NOMO-1 treated with dmso at 0.1 percent for 144 hours (cell line): ENCODE measurements around the gene BLID.

Experiments used
- DNase-seq: peaks from one replicate; lab custom pipeline; 2025; ENCODE audit not compliant: unreplicated experiment; lab: John Stamatoyannopoulos, UW

The BLID gene

DNA sequence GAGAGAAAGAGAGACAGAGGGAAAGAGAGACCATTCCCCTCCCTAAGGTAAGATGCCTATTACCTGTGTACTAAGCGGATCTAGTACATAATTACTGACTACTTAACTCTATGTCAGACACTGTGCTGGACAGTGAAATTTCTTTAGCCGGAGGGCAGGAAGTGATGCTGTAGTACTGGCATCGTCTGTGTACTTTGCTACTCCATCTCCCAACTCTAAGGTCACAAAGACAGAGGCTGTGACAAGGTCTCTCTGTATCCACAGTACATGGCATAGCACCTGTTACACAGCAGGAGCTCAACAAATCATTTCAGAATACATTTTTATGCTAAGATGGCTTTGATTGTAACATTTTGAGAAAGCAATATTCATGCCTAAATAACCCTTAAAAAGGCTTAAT is 9.0 kb downstream of the BLID start:
- no peak for DNase-seq

GRCh38 chr11:122105044-122105758 is 10.8 kb downstream of the BLID start:
- DNase-seq: no peak

DNA sequence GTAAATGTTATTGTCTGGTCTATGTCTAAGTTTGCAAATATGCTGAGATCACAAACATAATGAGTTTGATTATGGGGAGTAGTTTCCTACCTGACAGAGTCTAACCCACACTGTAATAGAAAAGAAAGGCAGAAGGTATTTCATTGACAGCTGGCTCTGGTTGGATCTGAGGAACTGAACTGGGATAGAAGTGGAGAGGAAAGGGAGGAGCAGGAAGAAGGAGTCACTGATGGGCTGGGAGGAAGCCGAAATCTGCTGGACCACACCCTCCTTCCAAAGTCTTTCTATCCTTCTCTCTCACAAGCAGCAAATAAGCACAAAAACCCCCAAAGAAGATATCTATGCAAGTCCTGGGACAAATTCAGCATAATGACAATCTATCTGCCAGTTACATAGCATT is 11.7 kb downstream of the BLID start:
- DNase-seq: no peak

- no peak for DNase-seq
Measured at GRCh38 chr11:122103726-122104125, 12.3 kb downstream of the BLID start.

DNA sequence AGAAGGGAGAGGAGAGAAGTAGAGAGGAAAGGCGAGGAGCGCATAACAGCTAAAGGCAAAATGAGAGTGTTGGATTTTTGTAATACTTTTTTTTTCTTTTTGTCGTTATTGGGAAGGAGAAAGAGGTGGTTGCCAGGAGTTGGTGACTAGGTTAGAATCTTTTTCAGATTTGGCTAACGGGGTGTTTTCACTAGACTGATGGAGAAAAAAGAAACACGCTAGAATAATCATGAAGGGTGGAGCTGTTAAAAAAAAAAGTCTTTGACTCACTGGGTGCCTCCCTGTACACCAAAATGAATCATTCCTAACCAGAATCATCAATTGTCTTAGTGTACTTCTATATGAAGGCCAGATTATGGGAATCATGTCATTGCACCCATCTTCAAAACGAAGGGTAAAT is 12.7 kb downstream of the BLID start:
- no peak for DNase-seq

DNA sequence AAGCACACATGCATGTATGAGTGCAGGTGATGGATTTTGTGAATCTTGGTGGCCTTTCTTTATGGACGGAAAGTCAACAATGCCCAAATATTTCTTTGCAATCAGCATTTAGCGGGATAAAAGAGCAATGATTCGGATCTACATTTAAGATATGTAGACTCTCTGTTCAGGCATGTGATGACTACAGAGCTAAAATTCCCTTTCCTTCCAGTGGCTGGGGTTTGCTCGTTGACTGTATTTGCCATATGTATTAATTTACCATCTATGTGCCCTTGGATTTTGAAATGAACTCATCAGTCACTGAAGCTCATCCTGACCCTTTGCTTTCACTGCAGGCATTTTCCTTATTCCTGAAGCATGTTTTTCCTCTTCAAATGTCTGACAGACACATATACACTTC is 13.6 kb downstream of the BLID start:
- no peak for DNase-seq

DNA sequence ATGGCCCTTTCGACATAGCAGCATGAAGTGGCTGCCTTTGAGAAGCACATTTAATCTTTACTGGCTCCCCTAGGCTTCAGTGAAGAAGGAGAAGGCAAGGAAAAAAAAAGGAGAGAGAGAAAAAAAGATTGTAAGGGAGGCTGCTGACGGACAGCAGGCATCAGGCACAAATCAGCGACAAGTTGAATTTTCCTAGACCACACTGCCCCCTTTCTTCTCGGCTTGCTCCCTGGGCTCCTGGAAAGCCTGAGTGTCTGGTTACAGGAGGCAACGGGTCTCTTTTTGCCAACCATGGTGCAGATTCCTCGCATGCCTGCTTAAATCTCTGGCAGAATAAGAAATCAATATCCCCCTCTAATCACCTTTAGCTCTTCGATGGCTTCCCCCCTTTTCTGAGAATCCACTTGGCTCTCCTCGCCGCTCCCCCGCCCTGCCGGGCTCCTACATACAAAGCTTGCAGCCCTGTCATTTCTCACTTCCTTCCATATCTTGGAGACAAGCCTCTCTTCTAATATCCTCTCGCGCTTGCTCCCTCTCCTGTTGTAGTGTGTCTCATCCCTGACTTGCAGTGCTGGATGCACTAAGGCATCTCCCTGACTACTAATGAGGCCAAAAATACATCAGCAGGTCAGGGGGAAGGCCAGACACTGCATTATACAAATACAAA is 14.3 kb downstream of the BLID start:
- DNase-seq: peak; percentile 21

- DNase-seq: no peak
Measured at GRCh38 chr11:122100756-122101080, 15.3 kb downstream of the BLID start.

- DNase-seq: no peak
Measured at GRCh38 chr11:122100037-122100755, 15.8 kb downstream of the BLID start.

DNA sequence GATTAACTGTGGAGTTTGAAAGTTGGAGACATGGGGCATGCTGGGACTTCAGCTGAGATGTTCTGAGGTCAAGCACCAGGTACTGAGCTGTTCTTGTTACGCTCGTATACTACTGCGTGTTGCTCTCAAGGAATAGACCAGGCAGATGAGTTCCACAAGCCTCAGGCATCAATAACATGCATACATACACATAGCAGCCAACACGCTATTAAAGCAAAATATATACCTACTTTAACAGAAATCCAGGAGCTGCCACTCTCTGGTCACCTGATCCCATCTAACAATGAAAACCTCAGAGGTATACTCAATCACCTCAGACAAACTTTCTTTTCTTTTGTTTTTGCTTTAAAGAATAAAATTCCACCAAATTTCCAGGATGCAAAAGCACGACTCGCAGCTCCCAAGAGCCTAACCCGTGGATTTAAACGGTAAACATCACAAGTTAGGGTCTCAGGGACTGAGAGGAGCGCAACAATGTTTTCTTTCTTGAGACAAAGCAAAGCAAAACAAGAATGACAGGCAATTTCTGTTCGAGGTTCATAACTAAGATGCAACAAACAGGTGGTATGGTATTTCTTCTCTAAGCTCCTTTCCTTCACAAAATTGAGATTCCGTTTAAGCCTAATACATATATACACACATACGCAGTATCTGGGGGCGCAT is 16.5 kb downstream of the BLID start:
- DNase-seq: no peak

DNA sequence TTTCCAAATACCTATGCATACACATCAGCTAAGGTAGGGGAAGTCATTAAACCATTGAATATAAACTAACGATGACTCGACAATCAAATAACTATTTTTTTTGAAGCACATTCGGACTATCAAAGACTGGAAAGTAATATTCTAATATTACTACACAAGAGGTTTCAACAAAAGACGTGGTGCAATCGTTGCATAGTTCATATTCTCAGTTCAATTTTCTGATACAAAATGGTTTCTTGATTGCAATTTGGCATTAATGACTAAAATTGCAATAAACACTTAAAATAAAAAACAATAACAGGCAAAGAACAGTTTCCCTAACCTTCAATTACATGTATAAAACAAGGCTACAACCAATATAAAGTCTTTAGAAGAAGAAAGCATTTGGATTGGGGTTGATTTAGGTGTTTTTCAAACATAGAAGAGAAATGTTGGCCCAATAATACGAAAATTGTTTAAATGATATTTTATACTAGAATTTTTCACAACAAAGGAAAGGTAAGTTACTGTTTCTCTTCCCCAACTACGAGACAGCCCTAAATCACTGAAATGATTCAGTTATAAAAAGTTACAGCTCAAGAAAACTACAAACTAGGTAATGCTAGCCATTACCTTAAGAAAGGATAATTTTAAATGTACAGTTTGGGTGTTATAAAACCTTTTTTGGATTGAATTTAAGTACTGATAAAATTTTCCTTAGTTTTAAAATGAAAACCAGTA is 17.6 kb downstream of the BLID start:
- no peak for DNase-seq

- no peak for DNase-seq
Measured at GRCh38 chr11:122097419-122098001, 18.5 kb downstream of the BLID start.

- no peak for DNase-seq
Measured at GRCh38 chr11:122096272-122097112, 19.5 kb downstream of the BLID start.

DNA sequence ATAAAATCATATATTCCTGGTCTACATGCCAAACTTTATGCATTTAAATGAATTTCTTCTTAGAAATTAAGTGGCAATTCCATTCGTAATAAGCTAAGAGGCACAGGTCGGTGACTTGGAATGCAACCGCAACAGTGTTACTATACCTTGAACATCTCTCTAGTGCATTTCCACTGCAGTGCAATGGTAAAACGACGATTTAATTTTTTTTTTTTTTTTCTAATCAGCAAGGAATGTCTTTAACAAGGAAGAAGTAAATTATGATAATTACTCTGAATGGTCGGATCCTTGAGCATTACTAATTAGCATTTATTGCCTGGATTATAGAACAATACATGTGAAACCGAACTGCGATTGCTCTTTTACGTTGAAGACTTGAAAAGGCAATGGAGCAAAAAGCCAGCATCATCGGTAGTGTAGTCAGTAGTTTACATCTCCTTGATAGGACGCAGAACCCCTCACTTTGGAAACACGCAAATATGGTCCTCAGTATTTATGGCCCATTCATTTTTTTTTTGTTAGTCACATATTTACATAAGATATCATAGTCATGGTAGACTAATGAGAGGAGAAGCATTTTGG is 20.2 kb downstream of the BLID start:
- no peak for DNase-seq

DNA sequence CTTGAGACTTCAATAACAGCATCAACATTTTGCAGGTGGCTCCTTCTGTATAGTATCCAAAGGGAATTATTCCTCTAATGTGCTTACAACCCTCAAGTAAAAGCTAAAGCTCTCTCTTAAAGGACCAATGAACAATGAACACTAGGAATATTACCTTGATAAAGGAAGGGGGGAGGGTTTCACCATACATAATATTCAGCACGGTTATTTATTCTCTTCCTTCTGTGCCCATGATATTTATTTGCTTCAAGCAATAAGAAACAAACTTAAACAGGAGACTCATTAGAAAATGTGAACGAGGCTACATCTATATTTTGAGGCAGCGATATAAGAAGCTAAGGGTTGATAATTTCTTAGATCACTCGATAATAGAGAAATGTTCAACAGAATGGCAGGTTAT is 21.2 kb downstream of the BLID start:
- no peak for DNase-seq

DNA sequence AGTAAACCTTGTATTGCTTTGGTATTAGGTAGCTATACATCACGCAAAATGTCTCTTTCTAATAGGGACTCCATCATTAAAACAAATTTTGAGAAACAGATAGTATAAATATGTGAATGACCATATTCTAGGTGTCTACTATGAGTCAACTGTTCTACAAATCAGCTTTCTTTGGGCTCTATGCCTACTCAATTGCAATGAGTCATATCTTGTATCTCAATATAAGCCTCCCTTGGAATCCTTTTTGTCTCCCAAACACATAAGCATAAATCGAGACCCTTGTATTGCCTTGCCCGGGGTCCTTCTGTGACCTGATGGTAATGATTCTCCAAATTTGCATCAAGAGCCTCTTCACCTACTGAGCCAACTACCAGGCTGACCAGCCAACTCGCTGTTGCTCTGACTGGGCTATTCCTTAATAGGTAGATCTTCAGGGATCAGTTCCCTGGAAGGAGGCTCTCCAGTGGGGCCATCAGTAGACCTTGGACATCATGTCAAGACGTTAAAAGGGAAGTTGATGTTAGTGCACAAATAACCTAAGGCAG is 22.2 kb downstream of the BLID start:
- no peak for DNase-seq

- DNase-seq: no peak
Measured at GRCh38 chr11:122091835-122092234, 24.2 kb downstream of the BLID start.

DNA sequence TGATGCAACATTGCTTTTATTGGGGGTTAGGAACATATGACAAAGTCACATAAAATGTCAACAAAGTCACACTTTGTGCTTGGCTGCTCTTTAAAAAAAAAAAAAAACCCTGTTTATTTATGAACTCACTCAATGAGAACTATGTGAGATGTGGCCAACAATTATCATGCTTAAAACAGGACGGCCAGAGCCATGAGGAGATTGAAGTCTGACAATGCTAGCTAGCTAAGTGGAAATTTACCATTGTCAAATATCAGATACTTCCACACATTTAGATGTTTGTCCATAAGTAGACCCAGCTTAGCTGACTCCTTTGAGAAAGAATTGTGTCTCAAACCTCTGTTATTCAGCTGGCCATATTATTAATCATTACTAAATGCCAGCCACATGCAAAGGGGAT is 26.9 kb downstream of the BLID start:
- no peak for DNase-seq

DNA sequence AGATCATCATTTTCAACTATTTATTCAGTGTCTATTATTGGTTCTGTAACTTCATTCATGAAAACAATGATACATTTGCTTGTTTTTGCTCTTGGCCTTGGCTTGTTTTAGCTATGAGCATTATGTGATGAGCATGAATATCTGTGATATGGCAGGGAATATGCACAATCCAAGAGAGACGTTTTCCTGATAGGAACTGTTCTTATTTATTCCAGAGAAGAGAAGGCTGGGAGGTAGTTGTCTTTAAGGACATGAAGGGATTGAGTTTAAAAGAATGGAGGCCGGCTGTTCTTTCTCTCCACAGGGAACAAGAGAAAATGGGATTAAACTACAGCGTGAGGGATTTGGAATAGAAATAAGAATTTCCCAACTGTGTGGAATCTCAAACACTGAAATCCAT is 30.3 kb downstream of the BLID start:
- DNase-seq: no peak
